Activated CD4-positive, alpha-beta memory T cell treated with anti-CD3 and anti-CD28 coated beads, Interleukin-2, amount 10 ng/mL, durations not matched to agents 7 days and 5 days (primary cell): ENCODE data around the gene TBX4. TPM values are rescaled to one million over a fixed set of nuclear protein-coding genes. Genes with fewer than 3 reads are reported as not detected.
"Not testable (repeated sequence)": the region's sequence is repeated elsewhere in the genome, so short reads cannot be mapped to it uniquely, and the experiment has no call there.

Experiments used
- CTCF ChIA-PET: fragments of 350-600 bp; sonication (Branson Sonifier 250); formaldehyde crosslinking; loops from one replicate; lab custom pipeline; 2021; ENCODE audit warnings: antibody characterized with exemption, inconsistent platforms; lab: Charles Lee
- POLR2A ChIA-PET: fragments of 350-600 bp; sonication (Branson Sonifier 250); formaldehyde crosslinking; loops from one replicate; lab custom pipeline; 2021; ENCODE audit warnings: antibody characterized with exemption; lab: Charles Lee
- DNase-seq: peaks from one replicate; pipeline ENCODE4 v3.0.0-alpha.2; 2020
- H3K27ac Mint-ChIP-seq: one replicate; pipeline ENCODE4 v1.8.0; 2021; ENCODE audit warnings: mild to moderate bottlenecking, mixed read lengths
- H3K27me3 Mint-ChIP-seq: one replicate; pipeline ENCODE4 v1.8.0; 2021; ENCODE audit warnings: mixed read lengths
- H3K36me3 Mint-ChIP-seq: one replicate; pipeline ENCODE4 v1.8.0; 2021; ENCODE audit warnings: low read depth, mixed read lengths
- H3K4me1 Mint-ChIP-seq: one replicate; pipeline ENCODE4 v1.8.0; 2021; ENCODE audit warnings: mixed read lengths
- H3K4me3 Mint-ChIP-seq: one replicate; pipeline ENCODE4 v1.8.0; 2021; ENCODE audit warnings: mild to moderate bottlenecking, mixed read lengths
- H3K9me3 Mint-ChIP-seq: one replicate; pipeline ENCODE4 v1.8.0; 2021; ENCODE audit warnings: mixed read lengths
- total RNA-seq, 2 experiments: library from RNA; stranded (reverse); gene quantifications; one replicate each; pipeline ENCODE4 v1.2.3, GENCODE V29; 2021

TBX4 gene
- total RNA-seq, 2 experiments from 2014 or later: not detected

- Mint-ChIP-seq H3K36me3 (no peaks in the 10 kb centered on the region), H3K27me3 (peaks cover 38% of the 10 kb centered on the region), H3K4me3 (no peak overlapping the region), H3K9me3 (no peaks in the 10 kb centered on the region), H3K4me1 (peaks cover 10% of the 10 kb centered on the region), H3K27ac (no peak overlapping the region)
- no peak for DNase-seq
- CTCF ChIA-PET: no interaction called here
- POLR2A ChIA-PET: no interaction called here
Observed at GRCh38 chr17:61444075-61444474, 8.1 kb upstream of the TBX4 start.

GRCh38 chr17:61444831-61445230, 7.4 kb upstream of the TBX4 start:
- Mint-ChIP-seq H3K4me3 (no peak overlapping the region), H3K4me1 (peaks cover 9% of the 10 kb centered on the region), H3K27me3 (peaks cover 37% of the 10 kb centered on the region), H3K36me3 (no peaks in the 10 kb centered on the region), H3K27ac (no peak overlapping the region), H3K9me3 (no peaks in the 10 kb centered on the region)
- no peak for DNase-seq
- ChIA-PET CTCF (no interaction called here), POLR2A (no interaction called here)

- ChIA-PET CTCF (interaction anchor here (1.1 kb wide), 1 partner anchor 35 kb away, joined by 3 read pairs; no protein-coding TSS in a partner anchor), POLR2A (interaction anchor here (0.6 to 0.7 kb wide), 2 partner anchors 10 to 114 kb away, joined by 4 read pairs; no protein-coding TSS in a partner anchor)
- Mint-ChIP-seq H3K4me1 (peaks cover 2% of the 10 kb centered on the region), H3K27ac (no peak overlapping the region), H3K36me3 (no peaks in the 10 kb centered on the region), H3K4me3 (no peak overlapping the region), H3K9me3 (no peaks in the 10 kb centered on the region), H3K27me3 (peaks cover 46% of the 10 kb centered on the region)
- no peak for DNase-seq
Observed at GRCh38 chr17:61447358-61447757, 4.9 kb upstream of the TBX4 start.

- H3K9me3 Mint-ChIP-seq: no peaks in the 10 kb centered on the region
- H3K27ac Mint-ChIP-seq: no peak overlapping the region
- no peak overlapping the region for H3K4me3 Mint-ChIP-seq
- H3K4me1 Mint-ChIP-seq: peaks cover 5% of the 10 kb centered on the region
- no peaks in the 10 kb centered on the region for H3K36me3 Mint-ChIP-seq
- no peak for DNase-seq
- H3K27me3 Mint-ChIP-seq: peaks cover 50% of the 10 kb centered on the region
- CTCF ChIA-PET: interaction anchor here (0.7 to 1.1 kb wide), 2 partner anchors 36 to 475 kb away, joined by 3 to 4 read pairs; no protein-coding TSS in a partner anchor
- POLR2A ChIA-PET: no interaction called here
Observed at GRCh38 chr17:61448042-61448441, 4.2 kb upstream of the TBX4 start.

GRCh38 chr17:61449140-61449539, 3.1 kb upstream of the TBX4 start:
- POLR2A ChIA-PET: not testable (repeated sequence)

GRCh38 chr17:61449707-61450640, 2.2 kb upstream of the TBX4 start:
- CTCF ChIA-PET: interaction anchor here (0.6 to 1.4 kb wide), 3 partner anchors 21 to 729 kb away, joined by 3 to 8 read pairs (median 4); no protein-coding TSS in a partner anchor
- Mint-ChIP-seq H3K27ac (no peak overlapping the region), H3K27me3 (peaks cover 59% of the 10 kb centered on the region), H3K4me3 (no peak overlapping the region), H3K36me3 (no peaks in the 10 kb centered on the region), H3K4me1 (peaks cover 8% of the 10 kb centered on the region), H3K9me3 (no peaks in the 10 kb centered on the region)
- DNase-seq: no peak
- POLR2A ChIA-PET: no interaction called here

More at GRCh38 chr17:61449140-61449539, 3.1 kb upstream of the TBX4 start:
- H3K27ac Mint-ChIP-seq, DNase-seq, H3K9me3 Mint-ChIP-seq, H3K4me3 Mint-ChIP-seq, H3K36me3 Mint-ChIP-seq, H3K4me1 Mint-ChIP-seq: not testable (repeated sequence)
- H3K27me3 Mint-ChIP-seq: peaks cover 60% of the 10 kb centered on the region
- CTCF ChIA-PET: interaction anchor here (0.6 to 1.4 kb wide), 2 partner anchors 22 to 37 kb away, joined by 3 to 8 read pairs; no protein-coding TSS in a partner anchor

GRCh38 chr17:61450641-61451537, 1.3 kb upstream of the TBX4 start:
- Mint-ChIP-seq H3K4me3 (no peak overlapping the region), H3K27me3 (peaks cover 65% of the 10 kb centered on the region), H3K36me3 (peaks cover 3% of the 10 kb centered on the region), H3K4me1 (peaks cover 11% of the 10 kb centered on the region), H3K9me3 (no peaks in the 10 kb centered on the region), H3K27ac (no peak overlapping the region)
- ChIA-PET POLR2A (no interaction called here), CTCF (no interaction called here)
- no peak for DNase-seq

- H3K27ac Mint-ChIP-seq: no peak overlapping the region
- peaks cover 11% of the 10 kb centered on the region for H3K4me1 Mint-ChIP-seq
- DNase-seq: no peak
- no peaks in the 10 kb centered on the region for H3K9me3 Mint-ChIP-seq
- ChIA-PET CTCF (no interaction called here), POLR2A (no interaction called here)
- no peak overlapping the region for H3K4me3 Mint-ChIP-seq
- H3K36me3 Mint-ChIP-seq: peaks cover 3% of the 10 kb centered on the region
- H3K27me3 Mint-ChIP-seq: peaks cover 62% of the 10 kb centered on the region
Observed at GRCh38 chr17:61451538-61452300, 503 bp upstream of the TBX4 start.

- CTCF ChIA-PET: no interaction called here
- H3K27me3 Mint-ChIP-seq: peaks cover 72% of the 10 kb centered on the region
- peaks cover 3% of the 10 kb centered on the region for H3K36me3 Mint-ChIP-seq
- H3K27ac Mint-ChIP-seq: no peak overlapping the region
- H3K9me3 Mint-ChIP-seq: no peaks in the 10 kb centered on the region
- POLR2A ChIA-PET: no interaction called here
- H3K4me1 Mint-ChIP-seq: peaks cover 15% of the 10 kb centered on the region
- no peak for DNase-seq
- H3K4me3 Mint-ChIP-seq: no peak overlapping the region
Observed at GRCh38 chr17:61453566-61454380, 1.6 kb downstream of the TBX4 start.

- ChIA-PET POLR2A (no interaction called here), CTCF (no interaction called here)
- Mint-ChIP-seq H3K27ac (no peak overlapping the region), H3K36me3 (peaks cover 3% of the 10 kb centered on the region), H3K4me3 (no peak overlapping the region), H3K27me3 (peaks cover 77% of the 10 kb centered on the region), H3K9me3 (no peaks in the 10 kb centered on the region), H3K4me1 (peaks cover 15% of the 10 kb centered on the region)
- no peak for DNase-seq
Observed at GRCh38 chr17:61454381-61455323, 2.4 kb downstream of the TBX4 start.
